Measurements from ENCODE around the gene CCDC183.
"Not testable (repeated sequence)": the region's sequence is repeated elsewhere in the genome, so short reads cannot be mapped to it uniquely, and the experiment has no call there.

CCDC183 gene

DNA sequence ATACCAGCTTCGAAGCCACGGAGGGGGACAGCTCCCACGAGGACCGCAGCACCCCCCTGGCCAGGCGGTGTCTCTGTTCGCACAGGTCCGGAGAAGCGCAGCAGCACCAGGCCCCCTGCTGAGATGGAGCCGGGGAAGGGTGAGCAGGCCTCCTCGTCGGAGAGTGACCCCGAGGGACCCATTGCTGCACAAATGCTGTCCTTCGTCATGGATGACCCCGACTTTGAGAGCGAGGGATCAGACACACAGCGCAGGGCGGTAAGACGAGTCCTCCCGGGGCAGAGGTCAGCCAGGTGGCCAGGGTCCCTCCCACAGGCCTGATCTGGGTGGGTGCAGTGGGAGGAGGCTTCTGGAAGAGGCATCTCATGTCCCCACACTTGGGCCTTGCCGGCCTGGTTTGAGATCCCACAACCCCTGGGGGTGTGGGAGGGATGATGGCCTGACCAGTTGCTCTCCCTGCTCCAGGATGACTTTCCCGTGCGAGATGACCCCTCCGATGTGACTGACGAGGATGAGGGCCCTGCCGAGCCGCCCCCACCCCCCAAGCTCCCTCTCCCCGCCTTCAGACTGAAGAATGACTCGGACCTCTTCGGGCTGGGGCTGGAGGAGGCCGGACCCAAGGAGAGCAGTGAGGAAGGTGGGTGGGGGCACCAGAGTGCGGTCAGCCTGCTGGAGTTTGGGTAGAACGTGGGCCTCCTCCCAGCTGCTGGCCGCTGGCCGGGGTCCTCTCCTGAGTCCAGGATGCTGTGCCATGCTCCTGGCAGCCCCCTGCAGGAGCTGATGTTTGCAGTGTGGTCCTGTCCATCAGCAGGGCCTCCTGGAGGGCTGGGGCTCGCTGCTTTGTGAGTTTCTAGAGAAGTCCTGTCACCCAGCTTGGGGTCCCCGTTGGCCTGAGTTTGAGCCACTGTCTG is 43.3 kb downstream of the CCDC183 start:
- DNase-seq (ENCODE audit: low spot score), result no peak

DNA sequence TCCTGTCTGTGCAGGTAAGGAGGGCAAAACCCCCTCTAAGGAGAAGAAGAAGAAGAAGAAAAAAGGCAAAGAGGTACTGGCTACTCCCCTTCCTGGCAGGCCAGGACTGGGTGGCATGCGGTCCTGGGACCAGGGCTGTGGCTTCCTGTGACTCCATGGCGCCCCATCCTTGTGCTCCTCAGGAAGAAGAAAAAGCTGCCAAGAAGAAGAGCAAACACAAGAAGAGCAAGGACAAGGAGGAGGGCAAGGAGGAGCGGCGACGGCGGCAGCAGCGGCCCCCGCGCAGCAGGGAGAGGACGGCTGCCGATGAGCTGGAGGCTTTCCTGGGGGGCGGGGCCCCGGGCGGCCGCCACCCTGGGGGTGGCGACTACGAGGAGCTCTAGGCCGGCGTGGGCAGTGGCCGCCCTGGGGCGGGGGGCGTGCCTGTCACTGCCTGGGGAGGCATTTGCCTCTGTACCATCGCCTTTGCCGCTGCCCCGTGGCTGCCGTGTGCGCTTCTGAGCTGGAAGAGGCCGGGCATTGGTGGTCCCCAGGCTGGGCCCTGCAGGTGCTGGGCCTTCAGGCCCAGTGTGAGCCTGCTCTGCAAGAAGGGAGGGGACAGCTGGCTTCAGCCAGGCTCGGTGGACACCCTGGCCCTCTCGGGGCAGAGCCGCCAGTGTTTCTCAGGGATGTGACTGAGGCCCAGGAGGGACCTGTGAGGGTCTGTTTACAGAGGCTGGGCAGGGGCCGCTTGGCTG is 44.2 kb downstream of the CCDC183 start:
- no peak for DNase-seq (ENCODE audit: low spot score)

DNA sequence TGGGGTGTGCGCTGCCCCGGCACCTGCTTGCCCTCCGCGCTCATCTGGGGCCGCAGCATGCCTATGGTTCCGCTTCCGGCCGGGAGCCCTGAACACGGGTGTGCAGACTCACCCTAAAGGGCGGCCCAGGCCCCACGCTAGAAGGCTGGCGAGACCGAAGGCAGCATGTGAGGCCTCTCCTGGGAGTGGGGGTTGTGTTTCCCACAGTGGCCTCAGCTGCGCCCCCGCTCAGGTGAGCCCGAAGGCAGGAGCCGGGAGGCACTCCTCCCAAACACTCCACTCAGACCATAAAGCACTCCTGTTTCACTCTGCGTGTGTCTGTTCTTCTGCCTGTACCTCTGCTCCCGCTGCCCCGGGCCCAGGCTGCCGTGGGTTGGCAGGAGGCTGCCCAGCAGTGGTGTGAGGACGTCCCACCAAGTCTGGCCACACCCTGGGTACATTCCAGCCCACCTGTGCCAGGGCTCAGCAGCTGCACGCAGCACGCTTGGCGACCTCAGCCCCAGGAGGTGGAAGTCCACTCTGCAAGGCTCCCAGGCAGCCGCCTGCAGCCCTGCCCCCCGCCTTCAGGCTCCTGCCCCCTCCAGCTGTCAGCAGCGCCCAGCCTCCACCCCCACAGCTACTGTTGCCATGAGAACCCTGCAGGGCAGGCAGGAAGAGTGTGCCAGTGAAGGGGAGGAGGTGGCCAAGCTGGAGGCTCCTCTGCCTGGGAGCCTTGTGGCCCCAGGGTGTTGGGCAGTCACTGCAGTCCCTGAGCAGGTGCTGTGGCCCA is 44.9 kb downstream of the CCDC183 start:
- peak; percentile 88 for DNase-seq (ENCODE audit: low spot score)

DNA sequence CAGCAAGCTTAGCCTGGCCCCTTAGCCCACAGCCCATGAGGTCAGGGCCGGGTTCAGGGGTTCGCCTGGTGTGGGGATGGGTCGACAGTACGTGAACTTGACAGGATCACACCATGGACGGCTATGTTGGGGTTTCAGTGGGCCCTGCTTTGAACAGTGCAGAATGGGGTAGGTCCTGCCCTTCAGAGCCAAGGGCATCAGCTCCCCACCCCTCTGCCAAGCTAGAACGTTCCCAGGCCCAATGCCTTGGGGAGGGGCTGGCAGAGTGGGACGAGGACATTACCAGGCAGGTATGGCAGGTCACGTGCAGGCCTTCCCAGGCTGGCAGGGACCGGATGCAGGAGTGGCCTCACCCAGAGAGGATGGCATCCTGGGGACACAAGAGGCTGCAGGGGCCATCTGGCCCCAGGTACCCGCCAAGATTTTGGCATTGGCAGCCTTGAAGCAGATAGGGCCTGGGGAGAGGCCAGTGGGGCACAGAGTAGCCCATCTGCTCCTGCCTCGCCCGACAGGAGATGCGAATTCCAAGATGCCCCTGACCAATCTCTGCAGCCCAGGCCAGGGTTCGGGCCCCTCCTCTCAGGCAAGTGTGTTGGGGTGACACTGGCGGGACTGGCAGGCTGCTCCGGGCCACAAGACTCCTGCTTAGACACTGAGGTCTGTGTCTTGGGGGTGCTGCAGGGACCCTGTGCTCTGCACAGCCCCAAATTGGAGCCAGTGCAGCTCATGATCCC is 45.7 kb downstream of the CCDC183 start:
- DNase-seq (ENCODE audit: low spot score), result not testable (repeated sequence)

DNA sequence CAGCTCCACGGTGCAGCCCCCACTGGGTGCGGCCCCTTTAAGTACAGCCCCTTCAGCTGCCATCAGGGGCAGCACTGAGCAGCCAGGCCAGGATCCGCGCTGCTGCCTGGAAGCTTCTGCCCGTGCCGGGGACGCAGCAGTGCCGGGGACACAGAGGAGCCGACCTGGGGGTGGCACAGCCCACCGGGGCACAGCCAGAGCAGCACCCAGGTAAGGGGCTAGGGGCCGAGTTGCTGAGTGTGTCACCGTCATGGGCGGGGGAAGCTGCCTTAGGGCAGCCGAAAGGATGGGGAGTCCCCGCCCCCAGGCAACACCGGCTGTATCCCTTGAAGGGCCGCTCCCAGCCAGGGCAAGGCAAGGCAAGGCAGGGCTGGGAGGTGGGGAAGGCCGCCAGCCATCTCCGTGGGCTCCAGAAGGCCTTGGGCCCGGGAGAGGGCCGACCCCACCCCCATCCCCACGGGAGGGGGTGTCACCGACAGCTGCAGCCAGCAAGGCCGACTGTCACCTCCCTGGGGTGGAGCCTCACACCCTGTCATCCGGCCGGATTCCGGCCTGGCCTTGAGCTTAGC is 46.3 kb downstream of the CCDC183 start, which contains the start of gene AJM1:
AJM1 (plus strand) TSS at position 99 of the 569 bp plus-strand sequence. CDS start 1,937 bp downstream, outside the sequence.
- DNase-seq (ENCODE audit: low spot score), result peak; percentile 79

- not testable (repeated sequence) for DNase-seq (ENCODE audit: low spot score)
Observed at GRCh38 chr9:136843159-136843800, 47.1 kb downstream of the CCDC183 start.

GRCh38 chr9:136843801-136844740 is 47.9 kb downstream of the CCDC183 start:
- DNase-seq (ENCODE audit: low spot score), result not testable (repeated sequence)

DNA sequence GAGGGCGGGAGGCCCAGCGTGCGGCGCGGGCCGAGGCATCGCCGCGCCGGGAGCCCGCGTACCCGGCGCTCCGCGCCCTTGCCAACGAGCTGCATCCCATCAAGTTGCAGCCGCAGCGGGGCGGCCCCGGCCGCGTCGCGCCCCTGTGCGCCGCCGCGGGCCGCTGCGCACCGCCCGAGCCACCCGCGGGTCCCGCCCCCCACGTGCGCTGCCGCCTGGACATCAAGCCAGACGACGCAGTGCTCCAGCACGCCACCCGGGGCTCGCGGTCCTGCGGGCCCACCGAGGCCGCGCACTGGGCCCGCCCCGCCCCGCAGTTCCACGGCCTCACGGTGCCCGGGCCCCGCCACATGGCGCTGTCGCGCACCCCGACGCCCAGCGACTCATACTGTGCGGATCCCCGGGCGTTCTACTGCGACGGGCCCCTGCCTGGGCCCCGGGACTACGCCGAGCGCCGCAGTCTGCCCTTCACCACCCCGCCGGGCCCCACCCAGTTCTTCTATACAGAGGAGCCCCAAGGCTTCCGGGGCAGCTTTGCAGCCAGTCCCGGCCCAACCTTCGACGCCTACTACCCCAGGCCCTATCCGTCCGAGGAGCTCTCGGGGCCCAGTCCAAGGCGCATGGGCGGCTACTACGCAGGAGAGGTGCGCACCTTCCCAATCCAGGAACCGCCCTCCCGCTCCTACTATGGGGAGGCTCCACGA is 48.8 kb downstream of the CCDC183 start:
- no peak for DNase-seq (ENCODE audit: low spot score)

DNA sequence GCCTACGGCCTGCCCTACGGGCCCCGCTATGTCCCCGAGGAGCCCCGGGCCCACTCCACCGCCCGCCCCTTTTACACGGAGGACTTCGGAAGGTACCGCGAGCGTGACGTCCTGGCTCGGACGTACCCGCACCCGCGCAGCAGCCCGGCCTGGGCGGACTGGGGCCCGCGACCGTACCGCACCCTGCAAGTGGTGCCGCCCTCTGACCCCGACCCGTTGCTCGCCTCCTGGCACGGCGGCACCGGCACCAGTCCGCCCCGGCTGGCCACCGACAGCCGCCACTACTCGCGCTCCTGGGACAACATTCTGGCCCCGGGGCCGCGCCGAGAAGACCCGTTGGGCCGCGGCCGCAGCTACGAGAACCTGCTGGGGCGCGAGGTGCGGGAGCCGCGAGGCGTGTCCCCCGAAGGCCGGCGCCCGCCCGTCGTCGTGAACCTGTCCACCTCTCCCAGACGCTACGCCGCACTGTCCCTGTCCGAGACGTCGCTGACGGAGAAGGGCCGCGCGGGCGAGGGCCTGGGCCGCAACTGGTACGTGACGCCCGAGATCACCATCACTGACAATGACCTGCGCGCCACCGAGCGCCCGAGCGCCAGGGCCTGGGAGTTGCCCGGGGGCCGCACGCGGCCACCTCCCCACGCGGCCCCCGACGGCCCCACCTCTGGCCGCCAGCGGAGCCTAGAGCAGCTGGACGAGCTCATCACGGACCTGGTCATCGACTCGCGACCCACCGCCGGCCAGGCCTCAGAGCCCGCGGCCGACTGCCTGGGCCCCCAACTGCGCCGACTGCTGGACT is 49.5 kb downstream of the CCDC183 start:
- DNase-seq (ENCODE audit: low spot score), result no peak

- DNase-seq (ENCODE audit: low spot score), result no peak
Observed at GRCh38 chr9:136846376-136847087, 50.4 kb downstream of the CCDC183 start.

- no peak for DNase-seq (ENCODE audit: low spot score)
Observed at GRCh38 chr9:136847088-136847825, 51.1 kb downstream of the CCDC183 start.

- DNase-seq (ENCODE audit: low spot score), result no peak
Observed at GRCh38 chr9:136847826-136848392, 51.8 kb downstream of the CCDC183 start.

GRCh38 chr9:136848393-136849037 is 52.4 kb downstream of the CCDC183 start:
- DNase-seq (ENCODE audit: low spot score), result no peak

DNA sequence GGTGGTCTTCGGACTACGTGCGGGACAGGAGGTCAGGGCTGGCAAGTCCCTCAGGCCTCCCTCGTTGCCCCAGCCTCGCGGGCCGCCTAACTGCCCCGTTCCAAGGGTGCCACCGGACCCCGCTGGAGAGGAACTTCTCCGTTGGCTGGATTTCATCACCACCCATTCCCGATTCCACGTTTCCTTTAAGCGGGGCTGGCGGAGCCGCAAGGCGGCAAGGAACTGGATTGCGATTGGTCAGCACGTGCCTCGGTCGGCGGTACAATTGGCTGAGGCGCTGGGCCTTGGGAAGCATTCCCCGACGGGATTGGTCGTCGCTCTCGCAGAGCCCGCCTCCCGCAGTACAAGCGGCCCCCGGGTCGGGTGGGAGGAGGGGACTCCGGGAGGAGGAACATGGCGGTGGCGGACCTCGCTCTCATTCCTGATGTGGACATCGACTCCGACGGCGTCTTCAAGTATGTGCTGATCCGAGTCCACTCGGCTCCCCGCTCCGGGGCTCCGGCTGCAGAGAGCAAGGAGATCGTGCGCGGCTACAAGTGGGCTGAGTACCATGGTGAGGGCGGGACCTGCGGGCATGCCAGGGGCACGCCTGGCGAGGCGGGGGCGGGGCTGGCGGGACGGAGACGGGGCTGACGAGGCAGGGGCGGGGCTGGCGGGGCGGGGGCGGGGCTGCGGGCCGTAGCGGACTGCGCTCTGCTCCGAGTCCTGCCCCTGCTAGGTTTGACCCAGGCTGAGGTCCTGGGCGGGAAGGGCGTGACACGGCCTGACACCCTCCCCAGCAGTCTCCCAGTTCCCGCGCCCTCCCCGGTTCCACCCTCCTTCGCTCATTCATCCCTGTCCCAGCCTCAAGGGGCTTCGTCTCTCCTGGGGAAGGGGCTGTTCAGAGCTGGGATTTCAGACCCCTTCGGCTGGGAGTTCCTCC is 53.2 kb downstream of the CCDC183 start, which contains the start of gene PHPT1:
PHPT1 (plus strand) TSS at position 372 of the 922 bp plus-strand sequence; CDS start at position 394, 22 bp downstream.
- peak; percentile 99 for DNase-seq (ENCODE audit: low spot score)

Measured in globus pallidus (tissue), 1 donor.